ENCODE measurements around the gene CNTN6. TPM values are rescaled to one million over a fixed set of nuclear protein-coding genes. Genes with fewer than 3 reads are reported as not detected.

Gene CNTN6
- total and polyA plus RNA-seq, 2 of the 4 experiments (the other 2 are of a cell fraction), result not detected

DNA sequence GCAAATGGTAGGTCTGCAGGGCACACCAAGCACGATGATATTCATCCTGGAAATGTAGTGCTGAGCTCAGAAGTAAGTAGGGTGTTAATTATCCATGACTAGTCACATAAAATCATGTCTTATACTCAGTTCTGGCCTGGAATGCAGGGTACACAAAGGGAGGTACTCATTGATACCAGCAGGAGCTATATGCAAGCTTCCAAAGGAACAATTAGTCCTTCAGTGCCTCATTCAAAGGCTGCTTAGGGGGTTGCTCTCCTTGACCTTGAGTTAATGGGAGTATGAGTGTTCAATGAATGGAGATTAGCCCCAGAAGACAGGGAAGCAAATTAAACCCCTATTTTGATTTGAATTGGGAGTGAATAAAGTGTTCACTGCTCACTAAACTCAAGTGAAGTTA is 38.3 kb downstream of the CNTN6 start:
- intact Hi-C loops (cut with micrococcal nuclease), result no loop called here
- no peaks in the 10 kb centered on the region for H3K9me1 ChIP-seq (ENCODE audit: insufficient read depth, low read length)
- in situ Hi-C loops (cut with MboI; ENCODE audit: low sequenced_read_pairs), result no loop called here
- H2AK5ac ChIP-seq (ENCODE audit: low read depth, low read length), result no peak overlapping the region
- H3K23ac ChIP-seq (ENCODE audit: low read depth, low read length), result no peak overlapping the region
- no peaks in the 10 kb centered on the region for H4K20me1 ChIP-seq (ENCODE audit: insufficient read depth, low read length)
- no peak overlapping the region for H3K4me2 ChIP-seq (ENCODE audit: low read depth, low read length)
- H4K91ac ChIP-seq (ENCODE audit: insufficient read depth, low read depth, low read length), result no peak overlapping the region
- no peak overlapping the region for H3K18ac ChIP-seq (ENCODE audit: low read depth, low read length)
- no peaks in the 10 kb centered on the region for H3K4me1 ChIP-seq (ENCODE audit: control insufficient read depth, insufficient read depth, low read length)
- no peaks in the 10 kb centered on the region for H3K36me3 ChIP-seq (ENCODE audit: control insufficient read depth, insufficient read depth, low read length)
- no peaks in the 10 kb centered on the region for H3K27me3 ChIP-seq (ENCODE audit: control insufficient read depth, insufficient read depth, low read length)
- H2BK120ac ChIP-seq (ENCODE audit: low read depth, low read length), result no peak overlapping the region
- H3K9ac ChIP-seq (ENCODE audit: low read depth, low read length), result no peak overlapping the region
- H2BK20ac ChIP-seq (ENCODE audit: low read depth, low read length), result no peak overlapping the region
- no peak for TF ChIP-seq MXI1 (IDR thresholded peaks at IDR 0.05; ENCODE audit: borderline replicate concordance, low read depth, low read length)
- ChIA-PET CTCF (no interaction called here), POLR2A (ENCODE audit: unreplicated experiment) (no interaction called here)
- H3K9me3 ChIP-seq (ENCODE audit: control insufficient read depth, insufficient read depth, low read length), result peaks cover 8% of the 10 kb centered on the region
- dilution Hi-C loops (cut with HindIII; ENCODE audit: low sequenced_read_pairs, unreplicated experiment), result no loop called here
- no peak overlapping the region for H3K14ac ChIP-seq (replicated peaks; ENCODE audit: low read depth, low read length)
- H4K5ac ChIP-seq (ENCODE audit: low read depth, low read length), result no peak overlapping the region
- H3K4ac ChIP-seq (ENCODE audit: low read depth, low read length), result no peak overlapping the region
- H4K8ac ChIP-seq (ENCODE audit: low read depth in 2 of 2, low read length in 2 of 2), result no peak overlapping the region
- no peak overlapping the region for H3K4me3 ChIP-seq (ENCODE audit: insufficient read depth, low read depth, low read length)
- H3K27ac ChIP-seq (ENCODE audit: insufficient read depth, low read length), result no peak overlapping the region
- no peak overlapping the region for H2AFZ ChIP-seq (replicated peaks; ENCODE audit: low read length, poor library complexity)
- no peak overlapping the region for H3K56ac ChIP-seq (ENCODE audit: extremely low read depth, insufficient read depth, low read length)
- BruUV-seq (replicated peaks), result no TSS peak
- no peak for DNase-seq
- H2AK9ac ChIP-seq (replicated peaks; ENCODE audit: low read depth, low read length, poor library complexity), result no peak overlapping the region
- no peak overlapping the region for H2BK5ac ChIP-seq (ENCODE audit: low read depth, low read length, poor library complexity, severe bottlenecking)
- no peaks in the 10 kb centered on the region for H3K79me1 ChIP-seq (ENCODE audit: low read depth in 1 of 2, low read length in 2 of 2)
- WGBS, 2 experiments (ENCODE audit: extremely low coverage in 2 of 2, insufficient read length in 1 of 2), result no CpG with 5 or more reads among the region's 1 CpG
- no peak overlapping the region for H2BK15ac ChIP-seq (ENCODE audit: low read depth, low read length)
- ATAC-seq (ENCODE audit: low read depth), result no peak
